Fibroblast of peridontal ligament (primary cell): Measurements from ENCODE around the gene HSD11B1.

Source experiments
- DNase-seq: peaks from one replicate; pipeline ENCODE4 v3.0.0-alpha.2; 2010; ENCODE audit errors: extremely low read depth

The HSD11B1 gene

GRCh38 chr1:209727286-209727685 lies 22.6 kb downstream of the HSD11B1 start:
- no peak for DNase-seq

GRCh38 chr1:209727785-209728184 lies 23.1 kb downstream of the HSD11B1 start:
- DNase-seq: no peak

- DNase-seq: no peak
These were observed 23.8 kb downstream of the HSD11B1 start for GRCh38 chr1:209728466-209728865.

- no peak for DNase-seq
These were observed 24.8 kb downstream of the HSD11B1 start for GRCh38 chr1:209729436-209729835.

GRCh38 chr1:209732725-209733124 lies 28.1 kb downstream of the HSD11B1 start:
- no peak for DNase-seq

GRCh38 chr1:209733409-209734192 lies 29.0 kb downstream of the HSD11B1 start:
- DNase-seq: no peak

GRCh38 chr1:209736490-209737117 lies 32.0 kb downstream of the HSD11B1 start:
- DNase-seq: no peak

GRCh38 chr1:209737118-209737505 lies 32.5 kb downstream of the HSD11B1 start:
- no peak for DNase-seq

- DNase-seq: no peak
These were observed 33.6 kb downstream of the HSD11B1 start for GRCh38 chr1:209738270-209738669.

GRCh38 chr1:209741193-209741592 lies 36.5 kb downstream of the HSD11B1 start:
- no peak for DNase-seq

- no peak for DNase-seq
These were observed 37.2 kb downstream of the HSD11B1 start for GRCh38 chr1:209741889-209742288.

- DNase-seq: peak; percentile 79
These were observed 37.9 kb downstream of the HSD11B1 start for GRCh38 chr1:209742409-209743144.

- peak; percentile 73 for DNase-seq
These were observed 38.5 kb downstream of the HSD11B1 start for GRCh38 chr1:209743145-209743482.

- no peak for DNase-seq
These were observed 42.0 kb downstream of the HSD11B1 start for GRCh38 chr1:209746451-209747165.

GRCh38 chr1:209747580-209748262 lies 43.1 kb downstream of the HSD11B1 start:
- peak; percentile 77 for DNase-seq

GRCh38 chr1:209748620-209749019 lies 44.0 kb downstream of the HSD11B1 start:
- no peak for DNase-seq

- DNase-seq: no peak
These were observed 44.6 kb downstream of the HSD11B1 start for GRCh38 chr1:209749205-209749604.

GRCh38 chr1:209749670-209750323 lies 45.2 kb downstream of the HSD11B1 start:
- no peak for DNase-seq

GRCh38 chr1:209751627-209752231 lies 47.1 kb downstream of the HSD11B1 start:
- DNase-seq: no peak

GRCh38 chr1:209752890-209753289 lies 48.2 kb downstream of the HSD11B1 start:
- DNase-seq: no peak

- no peak for DNase-seq
These were observed 50.6 kb downstream of the HSD11B1 start for GRCh38 chr1:209755256-209755655.
